HepG2 (cell line): Measurements from ENCODE around the gene BLMH. TPM values are rescaled to one million over a fixed set of nuclear protein-coding genes. Genes with fewer than 3 reads are reported as not detected.
A peak's percentile ranks its signal among the peaks of the same experiment; 100 is the strongest.

Experiments
- CBFB ChIP-seq: sonication (generic); formaldehyde crosslinking; IDR thresholded peaks from 2 replicates; pipeline ENCODE4 v1.4.0; 2020; ENCODE audit warnings: missing genetic modification reagents
- ELF1 ChIP-seq: sonication (generic); formaldehyde crosslinking; IDR thresholded peaks from 2 replicates; pipeline ENCODE4 v1.4.0; 2020; ENCODE audit warnings: missing genetic modification reagents
- FIP1L1 ChIP-seq: fragments of 200-400 bp; formaldehyde crosslinking; IDR thresholded peaks from 2 replicates; pipeline ENCODE4 v1.6.1; 2018; ENCODE audit warnings: low read depth, mild to moderate bottlenecking, low read length, moderate library complexity, borderline replicate concordance; ENCODE audit not compliant: insufficient read depth
- FOXK2 ChIP-seq: fragments of 450-650 bp; IDR thresholded peaks from 2 replicates; pipeline ENCODE4 v1.6.1; 2016
- GTF3A ChIP-seq: sonication (generic); formaldehyde crosslinking; conservative IDR thresholded peaks from 2 replicates; pipeline ENCODE4 v1.4.0; 2020; ENCODE audit warnings: mild to moderate bottlenecking, missing genetic modification reagents
- HDAC1 ChIP-seq: sonication (generic); formaldehyde crosslinking; IDR thresholded peaks from 2 replicates; pipeline ENCODE4 v1.5.1; 2020; ENCODE audit warnings: mild to moderate bottlenecking, missing genetic modification reagents
- HNRNPUL1 ChIP-seq: fragments of 200-400 bp; formaldehyde crosslinking; IDR thresholded peaks from 2 replicates; pipeline ENCODE4 v1.6.1; 2017; ENCODE audit warnings: low read depth, mild to moderate bottlenecking, low read length, moderate library complexity
- KLF12 ChIP-seq: sonication (generic); formaldehyde crosslinking; IDR thresholded peaks from 2 replicates; pipeline ENCODE4 v1.4.0; 2020; ENCODE audit warnings: missing genetic modification reagents, borderline replicate concordance
- KLF13 ChIP-seq: sonication (generic); formaldehyde crosslinking; IDR thresholded peaks from 2 replicates; pipeline ENCODE4 v1.4.0; 2020; ENCODE audit warnings: mild to moderate bottlenecking, missing genetic modification reagents
- PITX1 ChIP-seq: sonication (generic); formaldehyde crosslinking; IDR thresholded peaks from 2 replicates; pipeline ENCODE4 v1.5.1; 2020; ENCODE audit warnings: mild to moderate bottlenecking, missing genetic modification reagents
- SALL1 ChIP-seq: sonication (generic); formaldehyde crosslinking; IDR thresholded peaks from 2 replicates; pipeline ENCODE4 v1.8.0; 2022; ENCODE audit warnings: mild to moderate bottlenecking, missing genetic modification reagents
- TRIM24 ChIP-seq: sonication (generic); formaldehyde crosslinking; IDR thresholded peaks from 2 replicates; pipeline ENCODE4 v1.8.0; 2022; ENCODE audit warnings: mild to moderate bottlenecking, missing genetic modification reagents
- UBTF ChIP-seq: sonication (generic); formaldehyde crosslinking; IDR thresholded peaks from 2 replicates; pipeline ENCODE4 v1.4.0; 2020; ENCODE audit warnings: mild to moderate bottlenecking, missing genetic modification reagents
- ZFAT ChIP-seq: sonication (generic); formaldehyde crosslinking; conservative IDR thresholded peaks from 2 replicates; pipeline ENCODE4 v1.8.1; 2023; ENCODE audit warnings: missing genetic modification reagents, inconsistent platforms
- ZFP36L2 ChIP-seq: sonication (generic); formaldehyde crosslinking; IDR thresholded peaks from 2 replicates; pipeline ENCODE4 v1.4.0; 2020; ENCODE audit warnings: missing genetic modification reagents
- ZNF264 ChIP-seq: sonication (generic); formaldehyde crosslinking; IDR thresholded peaks from 2 replicates; pipeline ENCODE4 v1.4.0; 2020; ENCODE audit warnings: missing genetic modification reagents
- ZNF34 ChIP-seq: sonication (generic); formaldehyde crosslinking; IDR thresholded peaks from 2 replicates; pipeline ENCODE4 v1.4.0; 2020; ENCODE audit warnings: mild to moderate bottlenecking, missing genetic modification reagents, borderline replicate concordance
- ZNF569 ChIP-seq: sonication (generic); formaldehyde crosslinking; IDR thresholded peaks from 2 replicates; pipeline ENCODE4 v1.5.0; 2020; ENCODE audit warnings: mild to moderate bottlenecking, missing genetic modification reagents, moderate library complexity, borderline replicate concordance
- ZNF615 ChIP-seq: sonication (generic); formaldehyde crosslinking; IDR thresholded peaks from 2 replicates; pipeline ENCODE4 v1.5.0; 2020; ENCODE audit warnings: mild to moderate bottlenecking, missing genetic modification reagents, borderline replicate concordance
- ZNF841 ChIP-seq: sonication (generic); formaldehyde crosslinking; IDR thresholded peaks from 2 replicates; pipeline ENCODE4 v1.8.1; 2023; ENCODE audit warnings: missing genetic modification reagents, borderline replicate concordance
- ZSCAN9 ChIP-seq: IDR thresholded peaks from 2 replicates; pipeline ENCODE4 v1.6.1; 2016; ENCODE audit warnings: borderline replicate concordance
- polyA plus RNA-seq, 8 experiments: library from polyadenylated mRNA; depleted of rRNA in 3 of 8; stranded (reverse) in 7 of 8; unstranded in 1 of 8; fragments of >200 nt; fragmentation: Illumina TruSeq in 4 of 8; extraction: Trizol in 4 of 8; gene quantifications; 2 replicates each; pipeline versions ENCODE4 v1.2.1 to v1.2.3, GENCODE V29; 2011 to 2016; ENCODE audit warnings: low read depth in 4 of 8, missing spikeins in 1 of 8, mixed read lengths in 1 of 8; ENCODE audit not compliant: insufficient read depth in 1 of 8
- total RNA-seq, 5 experiments: library from RNA; depleted of rRNA; stranded (reverse); fragments of >200 nt; fragmentation: Illumina TruSeq; extraction: Trizol; gene quantifications; 2 replicates each; pipeline ENCODE4 v1.2.3, GENCODE V29; 2016; ENCODE audit warnings: low read depth in 1 of 5
- TF ChIP-seq, protein P1 (sequence below): sonication (generic); formaldehyde crosslinking; conservative IDR thresholded peaks from 2 replicates; pipeline ENCODE4 v1.4.0; 2020; ENCODE audit warnings: missing genetic modification reagents
- TF ChIP-seq, protein P2 (sequence below): sonication (generic); formaldehyde crosslinking; IDR thresholded peaks from 2 replicates; pipeline ENCODE4 v1.4.0; 2020; ENCODE audit warnings: low read depth, mild to moderate bottlenecking, missing genetic modification reagents
- TF ChIP-seq, protein P3 (sequence below): sonication (generic); formaldehyde crosslinking; IDR thresholded peaks from 2 replicates; pipeline ENCODE4 v1.9.0; 2022; ENCODE audit warnings: low read depth, missing genetic modification reagents

The BLMH gene
- total and polyA plus RNA-seq, 2 of the 13 experiments (the other 11 are each of a cell fraction or from before 2014, with no cell fraction given), result 12.1 to 41.0 TPM

DNA sequence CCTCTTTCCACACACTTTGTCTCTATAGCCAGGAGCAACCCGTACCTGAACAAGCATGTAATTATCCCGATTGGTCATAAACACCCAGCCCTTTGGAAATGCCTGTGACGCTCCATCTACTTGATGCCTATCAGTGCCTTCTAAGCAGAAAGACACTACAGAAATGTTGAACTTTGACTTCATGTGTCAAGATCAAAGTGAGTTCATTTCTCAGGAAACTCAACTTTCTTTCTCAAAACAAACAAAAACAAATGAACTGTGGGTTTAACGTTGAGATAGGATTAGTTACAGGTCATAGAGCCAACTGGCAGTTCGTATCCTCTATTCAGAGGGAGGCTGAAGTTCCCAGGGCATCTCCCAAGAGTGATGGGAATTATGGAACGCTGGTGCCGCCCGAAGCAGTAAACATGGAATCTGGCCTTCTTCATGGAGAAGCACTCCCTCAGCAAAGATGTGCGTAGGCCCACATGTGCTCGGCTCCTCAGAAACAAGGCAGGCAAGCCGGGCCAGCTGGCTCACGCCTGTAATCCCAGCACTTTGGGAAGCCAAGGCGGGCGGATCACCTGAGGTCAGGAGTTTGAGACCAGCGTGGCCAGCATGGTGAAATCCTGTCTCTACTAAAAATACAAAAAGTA, 65.7 kb downstream of the BLMH start (continued):
- TF ChIP-seq ZNF264 (CRISPR knock-in tag) (peak; percentile 43; the same call in 1 of the 2 replicates), UBTF (CRISPR knock-in tag) (peak; percentile 33; the same call in 1 of the 2 replicates), PITX1 (peak; percentile 94), SALL1 (peak; percentile 66), FOXK2 (peak; percentile 68; the same call in 1 of the 2 replicates), KLF13 (no peak), FIP1L1 (no peak), KLF12 (CRISPR knock-in tag) (no peak), GTF3A (CRISPR knock-in tag) (no peak), ZNF841 (CRISPR knock-in tag) (no peak), ZSCAN9 (CRISPR knock-in tag) (no peak), ZNF569 (CRISPR knock-in tag) (no peak), ZNF615 (CRISPR knock-in tag) (no peak), HNRNPUL1 (no peak), ELF1 (no peak), ZNF34 (CRISPR knock-in tag) (no peak), CBFB (CRISPR knock-in tag) (no peak), HDAC1 (CRISPR knock-in tag) (peak; percentile 69), ZFP36L2 (CRISPR knock-in tag) (no peak), ZFAT (CRISPR knock-in tag) (no peak), TRIM24 (CRISPR knock-in tag) (no peak)
- TF ChIP-seq, protein P1, sequence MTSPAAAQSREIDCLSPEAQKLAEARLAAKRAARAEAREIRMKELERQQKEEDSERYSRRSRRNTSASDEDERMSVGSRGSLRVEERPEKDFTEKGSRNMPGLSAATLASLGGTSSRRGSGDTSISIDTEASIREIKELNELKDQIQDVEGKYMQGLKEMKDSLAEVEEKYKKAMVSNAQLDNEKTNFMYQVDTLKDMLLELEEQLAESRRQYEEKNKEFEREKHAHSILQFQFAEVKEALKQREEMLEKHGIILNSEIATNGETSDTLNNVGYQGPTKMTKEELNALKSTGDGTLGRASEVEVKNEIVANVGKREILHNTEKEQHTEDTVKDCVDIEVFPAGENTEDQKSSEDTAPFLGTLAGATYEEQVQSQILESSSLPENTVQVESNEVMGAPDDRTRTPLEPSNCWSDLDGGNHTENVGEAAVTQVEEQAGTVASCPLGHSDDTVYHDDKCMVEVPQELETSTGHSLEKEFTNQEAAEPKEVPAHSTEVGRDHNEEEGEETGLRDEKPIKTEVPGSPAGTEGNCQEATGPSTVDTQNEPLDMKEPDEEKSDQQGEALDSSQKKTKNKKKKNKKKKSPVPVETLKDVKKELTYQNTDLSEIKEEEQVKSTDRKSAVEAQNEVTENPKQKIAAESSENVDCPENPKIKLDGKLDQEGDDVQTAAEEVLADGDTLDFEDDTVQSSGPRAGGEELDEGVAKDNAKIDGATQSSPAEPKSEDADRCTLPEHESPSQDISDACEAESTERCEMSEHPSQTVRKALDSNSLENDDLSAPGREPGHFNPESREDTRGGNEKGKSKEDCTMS (CRISPR knock-in tag), result no peak
- TF ChIP-seq, protein P2, sequence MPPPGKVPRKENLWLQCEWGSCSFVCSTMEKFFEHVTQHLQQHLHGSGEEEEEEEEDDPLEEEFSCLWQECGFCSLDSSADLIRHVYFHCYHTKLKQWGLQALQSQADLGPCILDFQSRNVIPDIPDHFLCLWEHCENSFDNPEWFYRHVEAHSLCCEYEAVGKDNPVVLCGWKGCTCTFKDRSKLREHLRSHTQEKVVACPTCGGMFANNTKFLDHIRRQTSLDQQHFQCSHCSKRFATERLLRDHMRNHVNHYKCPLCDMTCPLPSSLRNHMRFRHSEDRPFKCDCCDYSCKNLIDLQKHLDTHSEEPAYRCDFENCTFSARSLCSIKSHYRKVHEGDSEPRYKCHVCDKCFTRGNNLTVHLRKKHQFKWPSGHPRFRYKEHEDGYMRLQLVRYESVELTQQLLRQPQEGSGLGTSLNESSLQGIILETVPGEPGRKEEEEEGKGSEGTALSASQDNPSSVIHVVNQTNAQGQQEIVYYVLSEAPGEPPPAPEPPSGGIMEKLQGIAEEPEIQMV, result no peak
- TF ChIP-seq, protein P3, sequence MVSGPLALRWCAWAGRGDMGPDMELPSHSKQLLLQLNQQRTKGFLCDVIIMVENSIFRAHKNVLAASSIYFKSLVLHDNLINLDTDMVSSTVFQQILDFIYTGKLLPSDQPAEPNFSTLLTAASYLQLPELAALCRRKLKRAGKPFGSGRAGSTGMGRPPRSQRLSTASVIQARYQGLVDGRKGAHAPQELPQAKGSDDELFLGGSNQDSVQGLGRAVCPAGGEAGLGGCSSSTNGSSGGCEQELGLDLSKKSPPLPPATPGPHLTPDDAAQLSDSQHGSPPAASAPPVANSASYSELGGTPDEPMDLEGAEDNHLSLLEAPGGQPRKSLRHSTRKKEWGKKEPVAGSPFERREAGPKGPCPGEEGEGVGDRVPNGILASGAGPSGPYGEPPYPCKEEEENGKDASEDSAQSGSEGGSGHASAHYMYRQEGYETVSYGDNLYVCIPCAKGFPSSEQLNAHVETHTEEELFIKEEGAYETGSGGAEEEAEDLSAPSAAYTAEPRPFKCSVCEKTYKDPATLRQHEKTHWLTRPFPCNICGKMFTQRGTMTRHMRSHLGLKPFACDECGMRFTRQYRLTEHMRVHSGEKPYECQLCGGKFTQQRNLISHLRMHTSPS (CRISPR knock-in tag), result no peak
